GM19043 (cell line): ENCODE results near the gene TSPOAP1.

Experiments used
- ATAC-seq: cut with Tn5 transposase; IDR thresholded peaks from one replicate; pipeline ENCODE4 v1.9.1; 2021; ENCODE audit warnings: low read depth; ENCODE audit not compliant: unreplicated experiment

The TSPOAP1 gene

DNA sequence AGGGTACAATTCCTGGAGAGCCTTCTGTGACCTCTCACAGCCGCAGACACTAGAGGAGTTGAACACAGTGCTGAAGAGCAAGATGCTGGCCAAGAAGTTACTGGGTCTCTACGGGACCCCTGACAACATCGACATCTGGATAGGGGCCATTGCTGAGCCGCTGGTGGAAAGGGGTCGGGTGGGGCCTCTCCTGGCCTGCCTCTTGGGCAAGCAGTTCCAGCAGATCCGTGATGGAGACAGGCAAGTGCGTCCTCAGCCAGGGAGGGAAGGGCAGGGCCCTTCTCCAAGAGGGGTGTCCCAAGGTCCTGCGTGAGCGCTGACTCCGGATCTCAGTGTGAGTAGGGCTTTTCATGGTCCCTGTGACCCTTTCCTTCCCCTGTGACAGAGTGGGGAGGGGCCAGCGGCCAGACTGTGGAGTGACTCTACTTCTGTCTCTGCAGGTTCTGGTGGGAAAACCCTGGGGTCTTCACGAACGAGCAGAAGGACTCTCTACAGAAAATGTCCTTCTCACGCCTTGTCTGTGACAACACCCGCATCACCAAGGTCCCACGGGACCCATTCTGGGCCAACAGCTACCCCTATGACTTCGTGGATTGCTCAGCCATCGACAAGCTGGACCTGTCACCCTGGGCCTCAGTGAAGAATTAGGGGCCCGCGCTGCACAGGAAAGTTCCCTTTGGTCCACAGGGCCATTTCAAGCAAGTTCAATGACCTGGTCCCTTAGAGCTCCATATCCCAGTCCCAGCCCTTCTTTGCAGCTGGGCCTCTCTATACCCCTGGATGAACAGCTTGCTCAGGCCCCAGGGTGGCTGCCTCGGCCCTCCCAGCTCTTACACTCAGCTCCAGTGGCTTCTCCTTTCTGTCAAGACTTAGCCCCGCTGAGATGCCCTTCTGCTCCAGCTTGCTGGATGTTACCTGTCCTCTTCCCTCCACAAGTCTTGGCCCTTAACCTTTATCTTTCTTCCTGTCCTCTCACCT lies 61.0 kb downstream of the TSPOAP1 start:
- ATAC-seq, result no peak

DNA sequence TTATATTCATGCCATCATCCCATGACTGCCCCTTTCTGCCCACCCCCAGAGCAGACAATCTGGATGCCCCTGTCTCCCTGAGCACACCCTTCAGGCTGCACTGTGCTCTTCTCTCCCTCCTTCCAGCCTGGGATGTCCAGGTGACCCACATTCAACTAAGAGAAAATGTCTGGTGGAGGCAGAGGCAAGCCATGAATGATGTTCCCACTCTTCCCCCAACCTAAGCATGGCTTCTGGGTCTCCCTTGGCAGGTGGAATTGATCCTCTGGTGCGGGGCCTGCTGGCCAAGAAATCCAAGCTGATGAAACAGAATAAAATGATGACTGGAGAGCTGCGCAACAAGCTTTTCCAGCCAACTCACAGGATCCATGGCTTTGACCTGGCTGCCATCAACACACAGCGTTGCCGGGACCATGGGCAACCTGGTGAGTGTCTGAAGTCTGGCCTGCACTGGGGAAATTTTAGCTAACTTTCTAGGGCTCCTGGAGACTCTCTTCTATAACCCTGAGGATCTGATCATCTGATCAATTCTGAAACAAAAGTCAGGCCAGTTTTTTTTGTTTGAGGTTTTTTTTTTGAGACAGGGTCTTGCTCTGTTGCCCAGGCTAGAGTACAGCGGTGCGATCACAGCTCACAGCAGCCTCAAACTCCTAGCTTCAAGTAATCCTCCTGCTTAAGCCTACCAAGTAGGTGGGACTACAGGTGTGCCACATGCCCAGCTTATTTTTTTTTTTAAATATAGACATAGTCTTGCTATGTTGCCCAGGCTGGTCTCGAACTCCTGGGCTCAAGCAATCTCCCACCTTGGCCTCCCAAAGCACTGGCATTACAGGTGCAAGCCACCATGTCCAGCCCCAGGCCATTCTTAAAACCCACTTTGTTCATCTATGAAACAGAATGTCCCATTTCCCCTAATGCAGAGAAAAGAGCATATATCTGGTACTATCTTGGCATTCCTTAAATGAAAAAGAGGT lies 62.4 kb downstream of the TSPOAP1 start:
- ATAC-seq, result no peak

GRCh38 chr17:58265271-58265670 lies 63.3 kb downstream of the TSPOAP1 start:
- ATAC-seq, result no peak

GRCh38 chr17:58264407-58265103 lies 64.0 kb downstream of the TSPOAP1 start:
- no peak for ATAC-seq

DNA sequence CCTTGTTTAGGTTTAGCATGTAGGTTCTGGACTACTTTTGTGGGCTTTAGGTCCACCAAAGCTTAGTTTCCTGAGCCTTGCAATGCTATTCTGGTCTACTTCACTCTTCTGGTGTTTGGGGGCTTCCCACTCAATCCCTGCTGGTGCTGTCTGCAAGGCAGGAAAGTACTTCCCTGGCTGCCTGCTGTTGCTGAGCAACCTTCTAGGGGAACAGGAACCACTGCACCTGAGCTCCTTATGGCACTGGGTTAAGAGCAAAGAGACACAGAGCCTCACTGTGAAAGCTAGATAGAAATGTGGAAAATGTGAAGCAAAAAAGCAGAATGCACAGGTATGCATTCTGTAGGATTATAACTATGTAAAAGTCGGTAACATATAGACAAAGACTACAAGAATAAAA lies 64.8 kb downstream of the TSPOAP1 start:
- no peak for ATAC-seq

DNA sequence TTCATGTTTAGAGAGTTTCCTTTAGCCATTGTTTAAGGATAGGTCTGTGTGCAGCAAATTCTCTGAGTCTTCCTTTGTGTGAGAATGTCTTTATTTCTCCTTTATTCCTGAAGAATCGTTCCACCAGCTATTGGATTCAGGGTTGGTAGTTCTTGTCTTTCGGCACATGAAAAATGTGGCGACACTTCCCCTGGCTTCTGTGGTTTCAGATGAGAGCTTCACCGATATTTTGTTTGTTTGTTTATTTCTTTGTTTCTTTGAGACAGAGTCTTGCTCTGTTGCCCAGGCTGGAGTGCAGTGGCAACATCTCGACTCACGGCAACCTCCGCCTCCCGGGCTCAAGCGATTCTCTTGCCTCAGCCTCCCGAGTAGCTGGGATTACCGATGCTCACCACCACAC lies 66.4 kb downstream of the TSPOAP1 start:
- no peak for ATAC-seq

GRCh38 chr17:58254803-58255202 lies 73.8 kb downstream of the TSPOAP1 start:
- no peak for ATAC-seq

- no peak for ATAC-seq
Measured at GRCh38 chr17:58253082-58253481, 75.5 kb downstream of the TSPOAP1 start.

GRCh38 chr17:58252141-58252540 lies 76.5 kb downstream of the TSPOAP1 start:
- ATAC-seq, result no peak
